ENCODE measurements around the gene HIVEP2. TPM values are rescaled to one million over a fixed set of nuclear protein-coding genes. Genes with fewer than 3 reads are reported as not detected.

HIVEP2 gene
- total RNA-seq, 2 experiments from 2014 or later, result 48.4 to 48.6 TPM

GRCh38 chr6:142753196-142753595 lies 191.8 kb downstream of the HIVEP2 start:
- H3K9me3 ChIP-seq (ENCODE audit: control insufficient read depth in 1 of 2, insufficient read depth in 1 of 2, low read length in 2 of 2), result no peaks in the 10 kb centered on the region
- ChIA-PET POLR2A (no interaction called here), CTCF (interaction anchor here (1.3 kb wide), 1 partner anchor 11 kb away, joined by 3 read pairs; no protein-coding TSS in a partner anchor)
- H3K4me3 Mint-ChIP-seq, result no peak overlapping the region
- DNase-seq (no peak), ATAC-seq (ENCODE audit: poor library complexity) (no peak)
- no peaks in the 10 kb centered on the region for H3K27me3 ChIP-seq (ENCODE audit: control insufficient read depth in 1 of 2, insufficient read depth in 2 of 2, low read length in 2 of 2)
- no peaks in the 10 kb centered on the region for H3K9me3 Mint-ChIP-seq
- intact Hi-C loops (cut with DNase I, micrococcal nuclease), result no loop called here
- H3K4me1 ChIP-seq (ENCODE audit: insufficient read depth, low read length), result peaks cover 5% of the 10 kb centered on the region
- peaks cover 55% of the 10 kb centered on the region for H3K36me3 ChIP-seq (ENCODE audit: insufficient read depth, low read length)
- H3K27ac Mint-ChIP-seq, result peak overlapping the region; percentile 59
- peaks cover 57% of the 10 kb centered on the region for H3K36me3 Mint-ChIP-seq (ENCODE audit: low read depth)
- H3K4me3 ChIP-seq (ENCODE audit: low read length), result no peak overlapping the region
- no peak for TF ChIP-seq CTCF (IDR thresholded peaks at IDR 0.05)
- H3K27me3 Mint-ChIP-seq, result no peaks in the 10 kb centered on the region
- H3K27ac ChIP-seq (ENCODE audit: low read depth in 1 of 2, low read length in 2 of 2), result no peak overlapping the region
- H3K4me1 Mint-ChIP-seq (ENCODE audit: low read depth), result peaks cover 51% of the 10 kb centered on the region

GRCh38 chr6:142752348-142752747 lies 192.6 kb downstream of the HIVEP2 start:
- H3K4me1 ChIP-seq (ENCODE audit: insufficient read depth, low read length), result peaks cover 5% of the 10 kb centered on the region
- Mint-ChIP-seq H3K4me3 (no peak overlapping the region), H3K27me3 (no peaks in the 10 kb centered on the region), H3K27ac (no peak overlapping the region), H3K36me3 (ENCODE audit: low read depth) (peaks cover 48% of the 10 kb centered on the region), H3K9me3 (no peaks in the 10 kb centered on the region), H3K4me1 (ENCODE audit: low read depth) (peaks cover 43% of the 10 kb centered on the region)
- H3K4me3 ChIP-seq (ENCODE audit: low read length), result no peak overlapping the region
- no peaks in the 10 kb centered on the region for H3K27me3 ChIP-seq (ENCODE audit: control insufficient read depth in 1 of 2, insufficient read depth in 2 of 2, low read length in 2 of 2)
- H3K36me3 ChIP-seq (ENCODE audit: insufficient read depth, low read length), result peaks cover 47% of the 10 kb centered on the region
- H3K27ac ChIP-seq (ENCODE audit: low read depth in 1 of 2, low read length in 2 of 2), result no peak overlapping the region
- ATAC-seq (ENCODE audit: poor library complexity) (no peak), DNase-seq (no peak)
- intact Hi-C loops (cut with DNase I, micrococcal nuclease), result no loop called here
- POLR2A ChIA-PET, result no interaction called here
- no peaks in the 10 kb centered on the region for H3K9me3 ChIP-seq (ENCODE audit: control insufficient read depth in 1 of 2, insufficient read depth in 1 of 2, low read length in 2 of 2)
- CTCF ChIA-PET, result no interaction called here
- no peak for TF ChIP-seq CTCF (IDR thresholded peaks at IDR 0.05)

GRCh38 chr6:142751452-142751851 lies 193.5 kb downstream of the HIVEP2 start:
- no peak for TF ChIP-seq CTCF (IDR thresholded peaks at IDR 0.05)
- H3K9me3 Mint-ChIP-seq, result no peaks in the 10 kb centered on the region
- no peak for DNase-seq
- intact Hi-C loops (cut with DNase I, micrococcal nuclease), result loop anchor here in 1 of 2 experiments (2.0 kb wide), 1 partner anchor 133 kb away; no protein-coding TSS in a partner anchor
- no peak for ATAC-seq (ENCODE audit: poor library complexity)
- POLR2A ChIA-PET, result no interaction called here
- peaks cover 39% of the 10 kb centered on the region for H3K36me3 Mint-ChIP-seq (ENCODE audit: low read depth)
- H3K27me3 Mint-ChIP-seq, result no peaks in the 10 kb centered on the region
- Histone ChIP-seq H3K27me3 (ENCODE audit: control insufficient read depth in 1 of 2, insufficient read depth in 2 of 2, low read length in 2 of 2) (no peaks in the 10 kb centered on the region), H3K36me3 (ENCODE audit: insufficient read depth, low read length) (peaks cover 39% of the 10 kb centered on the region), H3K4me1 (ENCODE audit: insufficient read depth, low read length) (peaks cover 9% of the 10 kb centered on the region), H3K9me3 (ENCODE audit: control insufficient read depth in 1 of 2, insufficient read depth in 1 of 2, low read length in 2 of 2) (no peaks in the 10 kb centered on the region), H3K27ac (ENCODE audit: low read depth in 1 of 2, low read length in 2 of 2) (no peak overlapping the region), H3K4me3 (ENCODE audit: low read length) (no peak overlapping the region)
- H3K27ac Mint-ChIP-seq, result peak overlapping the region; percentile 5
- peaks cover 42% of the 10 kb centered on the region for H3K4me1 Mint-ChIP-seq (ENCODE audit: low read depth)
- CTCF ChIA-PET, result no interaction called here
- no peak overlapping the region for H3K4me3 Mint-ChIP-seq
